RKO (cell line): ENCODE measurements around the gene MDK.
A peak's percentile ranks its signal among the peaks of the same experiment; 100 is the strongest.

Experiments used
- DNase-seq: peaks from one replicate; pipeline ENCODE4 v3.0.0-alpha.2; 2016; ENCODE audit warnings: low spot score

Gene MDK

GRCh38 chr11:46347637-46348311 is 33.7 kb upstream of the MDK start:
- peak; percentile 57 for DNase-seq

DNA sequence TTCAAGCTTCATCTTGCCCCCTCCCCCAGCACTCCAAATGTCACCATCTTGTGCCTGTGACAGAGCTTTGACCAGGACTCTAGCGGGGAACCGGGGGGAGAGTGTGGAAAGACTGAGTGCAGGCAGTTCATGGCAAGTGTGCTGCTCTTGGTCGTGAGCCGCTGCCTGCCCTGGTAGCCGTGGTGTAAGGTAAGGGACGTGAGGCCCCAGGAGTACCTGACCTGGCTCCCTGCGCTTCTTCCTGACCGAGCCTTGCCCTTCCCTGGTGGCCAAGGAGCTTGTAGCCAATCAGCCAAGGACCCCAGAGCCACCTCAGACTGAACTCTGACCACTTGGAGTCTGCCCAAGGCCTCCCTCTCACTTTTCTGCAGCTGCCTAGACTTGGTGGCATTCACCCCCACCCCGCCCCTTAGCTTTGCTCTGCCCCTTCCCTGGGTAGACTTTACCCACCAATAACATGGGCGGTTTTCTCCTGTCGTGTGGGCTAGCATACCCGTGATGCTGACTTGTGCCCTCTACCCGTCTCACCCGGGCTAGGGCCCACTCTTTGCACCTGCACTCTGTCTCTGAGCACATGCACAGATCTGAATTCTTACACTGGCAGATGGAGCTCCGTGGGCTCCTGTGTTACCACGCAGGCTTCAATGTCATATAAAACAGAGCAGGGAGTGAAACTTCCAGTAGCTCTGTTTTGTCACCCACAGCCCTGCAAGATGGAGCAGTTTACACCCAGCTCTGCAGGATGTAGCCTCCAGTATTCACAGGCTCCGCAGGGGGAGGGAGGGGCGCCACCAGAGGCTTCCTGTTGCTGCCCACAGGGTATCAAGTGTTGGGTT is 32.7 kb upstream of the MDK start:
- no peak for DNase-seq

GRCh38 chr11:46350695-46351094 is 30.8 kb upstream of the MDK start:
- DNase-seq, result no peak

DNA sequence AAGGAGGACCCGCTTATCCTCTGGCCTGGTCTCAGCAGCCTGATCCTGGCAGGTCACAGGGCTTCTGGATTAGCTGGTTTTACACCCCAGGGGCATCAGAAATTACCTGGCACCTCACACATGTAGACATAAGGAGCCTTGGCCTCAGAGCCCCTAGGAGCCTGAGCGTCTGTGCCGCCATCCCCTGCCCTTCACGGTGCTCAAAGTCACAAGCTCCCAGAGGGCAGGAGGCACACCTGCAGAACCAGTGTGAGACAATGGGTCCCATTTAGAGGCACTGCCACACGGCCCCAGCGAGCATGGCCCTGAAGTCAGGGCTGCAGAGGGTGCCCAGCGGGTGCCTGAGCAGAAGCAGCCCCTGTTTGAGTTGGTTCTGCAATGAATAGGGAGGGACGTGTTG is 30.3 kb upstream of the MDK start:
- DNase-seq, result no peak

GRCh38 chr11:46351606-46352005 is 29.9 kb upstream of the MDK start:
- no peak for DNase-seq

GRCh38 chr11:46352063-46352841 is 29.2 kb upstream of the MDK start:
- DNase-seq, result no peak

GRCh38 chr11:46353698-46354097 is 27.8 kb upstream of the MDK start:
- DNase-seq, result no peak

- DNase-seq, result no peak
Measured at GRCh38 chr11:46356924-46357482, 24.5 kb upstream of the MDK start.

GRCh38 chr11:46357483-46357936 is 24.0 kb upstream of the MDK start:
- DNase-seq, result no peak

DNA sequence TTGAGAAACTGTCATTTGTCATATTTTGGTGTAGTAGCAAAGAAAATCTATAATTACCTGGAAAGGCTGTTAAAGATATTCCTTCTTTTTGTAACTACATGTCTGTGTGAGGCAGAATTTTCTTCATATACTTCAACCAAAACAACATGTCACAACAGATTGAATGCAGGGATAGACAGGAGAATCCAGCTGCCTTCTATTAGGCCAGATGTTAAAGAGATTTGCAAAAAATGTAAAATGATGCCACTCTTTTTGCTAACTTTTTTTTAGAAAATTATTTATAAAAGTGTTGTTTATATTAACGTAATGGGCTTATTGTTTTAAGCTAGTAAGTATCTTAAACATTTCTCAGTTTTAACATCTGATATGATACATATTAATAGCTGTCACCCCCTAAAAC is 21.5 kb upstream of the MDK start:
- no peak for DNase-seq

GRCh38 chr11:46360878-46361277 is 20.6 kb upstream of the MDK start:
- no peak for DNase-seq

DNA sequence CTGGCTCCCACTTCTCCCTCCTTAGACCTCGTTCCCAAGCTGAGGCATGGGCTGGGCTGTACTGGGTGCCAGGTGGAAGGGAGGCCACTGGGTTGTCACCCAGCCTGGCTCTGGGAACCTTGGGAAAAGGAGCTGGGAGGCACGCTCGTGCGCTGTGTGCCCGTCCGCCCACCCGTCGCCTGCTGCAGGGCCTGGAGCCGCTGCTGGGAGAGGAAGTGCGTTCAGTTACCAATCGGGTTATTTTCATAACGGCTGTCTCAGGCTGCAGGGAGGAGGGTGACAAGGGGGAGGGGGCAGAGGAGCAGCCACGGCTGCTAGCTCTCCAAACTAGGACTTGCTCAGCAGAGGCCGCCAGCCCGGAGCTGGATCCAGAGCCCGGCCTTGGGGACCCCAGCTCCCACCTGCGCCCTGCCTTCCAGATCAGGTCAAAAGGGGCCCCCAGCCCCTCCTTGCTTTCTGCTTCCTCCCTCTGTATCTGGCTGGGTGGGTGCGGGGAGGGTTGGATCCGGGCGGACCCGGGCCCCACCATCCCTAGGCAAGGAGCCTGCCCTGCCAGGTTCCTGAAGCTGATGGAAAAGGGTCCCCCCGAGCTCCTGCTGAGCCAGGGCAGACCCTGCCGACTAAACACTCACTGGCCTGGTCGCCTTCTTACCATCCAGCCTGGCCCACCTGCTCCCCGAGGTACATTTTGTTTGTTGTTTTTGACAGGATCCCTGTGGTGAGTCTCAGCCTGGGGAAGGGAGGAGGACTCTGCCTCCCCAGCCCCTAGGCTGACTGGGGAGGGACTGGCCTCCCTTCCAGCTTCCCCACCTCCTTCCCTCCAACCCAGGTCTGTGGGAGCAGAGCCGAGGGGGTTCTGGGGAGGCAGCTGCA is 19.9 kb upstream of the MDK start:
- DNase-seq, result no peak

DNA sequence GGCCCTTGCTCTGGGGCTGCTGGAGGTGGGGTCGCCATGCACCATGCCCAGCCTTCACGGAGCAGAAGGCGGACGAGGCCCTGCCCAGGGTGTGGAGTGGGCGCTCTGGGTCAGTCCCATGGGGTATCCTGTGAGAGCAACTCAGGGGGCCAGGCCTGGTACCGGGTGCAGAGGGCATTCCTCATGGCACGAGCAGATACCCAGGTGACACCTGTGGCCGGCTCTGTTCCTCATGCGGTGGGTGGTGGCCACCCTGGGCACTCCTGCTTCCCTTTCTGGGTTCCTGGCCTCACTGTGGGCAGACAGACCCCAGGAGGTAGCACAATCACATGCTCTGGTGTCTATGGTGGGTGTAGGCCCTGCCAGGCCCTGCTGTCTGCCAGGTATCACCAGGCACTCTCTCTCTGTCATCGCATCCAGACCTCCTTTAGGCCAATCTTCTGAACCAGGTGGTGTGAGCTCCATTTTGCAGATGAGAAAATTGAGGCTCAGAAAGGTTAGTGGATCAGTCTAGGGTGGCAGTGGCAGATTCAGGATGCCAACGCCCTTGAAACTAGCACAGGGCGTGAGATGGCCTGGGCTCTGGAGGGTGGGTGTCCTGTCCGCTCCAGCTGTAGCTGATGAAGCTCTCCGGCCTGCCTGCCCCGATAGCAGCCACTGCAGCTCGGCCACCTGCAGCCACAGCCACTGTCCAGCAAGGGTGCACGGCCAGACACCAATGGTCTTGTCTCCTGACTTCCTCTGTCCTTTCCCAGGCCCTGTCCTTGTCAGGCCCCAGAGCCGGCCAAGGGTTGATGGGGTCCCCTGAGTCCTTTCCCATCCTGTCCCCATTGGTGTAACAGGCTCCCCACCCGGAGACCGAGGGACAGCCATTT is 19.1 kb upstream of the MDK start:
- DNase-seq, result no peak

DNA sequence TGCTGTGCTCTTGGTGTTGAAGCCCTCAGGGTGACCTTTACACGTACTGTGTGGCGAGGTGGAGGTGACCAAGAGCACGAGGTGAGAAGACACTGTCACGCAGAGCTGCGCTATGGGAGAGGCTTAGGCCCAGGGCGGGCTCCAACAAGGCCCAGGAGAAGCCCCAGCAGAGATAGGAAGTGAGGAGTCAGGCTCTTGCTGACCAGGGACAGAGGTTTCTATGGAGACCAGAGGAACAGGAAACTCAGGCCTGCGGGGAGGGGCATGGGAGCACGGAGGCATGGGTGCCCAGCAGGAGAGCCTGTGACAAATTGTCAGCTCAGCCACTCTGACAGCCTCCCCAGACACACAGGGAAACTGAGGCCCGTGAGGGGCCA is 18.4 kb upstream of the MDK start:
- DNase-seq, result no peak

GRCh38 chr11:46363455-46364005 is 17.9 kb upstream of the MDK start:
- no peak for DNase-seq

- no peak for DNase-seq
Measured at GRCh38 chr11:46364056-46364455, 17.4 kb upstream of the MDK start.

DNA sequence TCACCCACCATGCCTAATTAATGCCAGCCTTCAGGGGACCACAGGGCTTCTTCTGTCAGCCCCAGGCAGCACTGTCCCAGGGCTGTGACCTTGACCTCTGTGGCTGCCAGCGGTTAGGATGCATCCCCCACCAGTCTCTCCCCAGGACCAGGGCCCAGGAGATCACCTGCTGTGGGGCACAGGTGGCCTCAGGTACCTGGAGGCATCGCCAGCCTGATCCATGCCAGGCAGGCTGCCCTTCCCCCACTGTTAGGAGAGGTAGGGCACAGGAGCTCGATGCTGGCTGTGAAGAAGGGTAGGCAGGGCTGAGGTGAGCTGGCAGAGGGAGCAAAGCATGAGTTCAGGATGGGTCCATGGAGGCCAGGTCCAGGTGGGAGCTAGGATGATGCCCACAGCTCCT is 16.7 kb upstream of the MDK start:
- no peak for DNase-seq

DNA sequence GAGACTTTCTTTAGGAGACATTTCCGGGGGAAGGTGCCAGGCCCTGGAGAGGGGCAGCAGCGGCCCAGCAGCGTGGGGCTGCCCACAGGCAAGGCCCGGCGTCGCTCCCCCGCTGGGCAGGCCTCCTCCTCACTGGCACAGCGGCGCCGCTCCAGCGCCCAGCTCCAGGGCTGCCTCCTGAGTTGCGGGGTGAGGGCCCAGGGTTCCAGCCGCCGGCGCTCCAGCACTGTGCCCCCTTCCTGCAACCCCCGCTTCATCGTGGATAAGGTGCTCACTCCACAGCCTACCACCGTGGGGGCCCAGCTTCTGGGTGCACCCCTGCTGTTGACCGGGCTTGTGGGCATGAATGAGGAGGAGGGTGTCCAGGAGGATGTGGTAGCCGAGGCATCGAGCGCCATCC is 15.2 kb upstream of the MDK start:
- no peak for DNase-seq

- DNase-seq, result no peak
Measured at GRCh38 chr11:46366661-46367161, 14.8 kb upstream of the MDK start.
